ENCODE data around the gene SND1. TPM values are rescaled to one million over a fixed set of nuclear protein-coding genes. Genes with fewer than 3 reads are reported as not detected.

Gene SND1
- total RNA-seq, 2 donors from 2014 or later: 146 to 155 TPM

DNA sequence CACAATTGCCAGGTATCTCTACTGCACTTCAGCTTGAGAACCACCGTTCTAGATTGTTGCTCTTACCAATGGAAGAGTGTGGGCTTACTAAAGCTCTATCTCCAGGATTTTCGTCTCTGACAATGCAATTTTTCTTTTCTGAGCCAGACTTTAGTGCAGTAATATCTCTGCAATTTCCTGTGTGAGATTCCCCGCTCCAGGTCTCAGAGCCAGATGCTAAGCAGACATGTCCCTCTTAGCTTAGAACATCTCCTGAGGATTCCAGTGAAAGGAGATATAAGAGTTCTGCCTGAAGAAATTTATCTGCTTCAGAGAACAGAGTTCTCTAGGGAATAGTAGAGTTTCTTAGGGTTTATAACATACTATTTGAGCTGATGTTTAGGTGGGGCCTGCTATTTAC, 82.0 kb downstream of the SND1 start:
- intact Hi-C loops (cut with DNase I): no loop called here
- Histone ChIP-seq H3K27ac (no peak overlapping the region), H3K27me3 (no peaks in the 10 kb centered on the region), H3K4me3 (no peak overlapping the region), H3K36me3 (replicated peaks in 1 of 2; ENCODE audit: insufficient read depth in 1 of 2, low read depth in 2 of 2) (peaks cover 0 to 12% of the 10 kb centered on the region in 2 donors), H3K4me1 (peaks cover 26% of the 10 kb centered on the region), H3K9me3 (no peaks in the 10 kb centered on the region)
- ATAC-seq: no peak
- WGBS, 2 donors: 77 to 83% methylated on average over 3 of the region's 3 CpGs
- TF ChIP-seq POLR2A (IDR thresholded peaks at IDR 0.05): no peak
- TF ChIP-seq, protein P1, sequence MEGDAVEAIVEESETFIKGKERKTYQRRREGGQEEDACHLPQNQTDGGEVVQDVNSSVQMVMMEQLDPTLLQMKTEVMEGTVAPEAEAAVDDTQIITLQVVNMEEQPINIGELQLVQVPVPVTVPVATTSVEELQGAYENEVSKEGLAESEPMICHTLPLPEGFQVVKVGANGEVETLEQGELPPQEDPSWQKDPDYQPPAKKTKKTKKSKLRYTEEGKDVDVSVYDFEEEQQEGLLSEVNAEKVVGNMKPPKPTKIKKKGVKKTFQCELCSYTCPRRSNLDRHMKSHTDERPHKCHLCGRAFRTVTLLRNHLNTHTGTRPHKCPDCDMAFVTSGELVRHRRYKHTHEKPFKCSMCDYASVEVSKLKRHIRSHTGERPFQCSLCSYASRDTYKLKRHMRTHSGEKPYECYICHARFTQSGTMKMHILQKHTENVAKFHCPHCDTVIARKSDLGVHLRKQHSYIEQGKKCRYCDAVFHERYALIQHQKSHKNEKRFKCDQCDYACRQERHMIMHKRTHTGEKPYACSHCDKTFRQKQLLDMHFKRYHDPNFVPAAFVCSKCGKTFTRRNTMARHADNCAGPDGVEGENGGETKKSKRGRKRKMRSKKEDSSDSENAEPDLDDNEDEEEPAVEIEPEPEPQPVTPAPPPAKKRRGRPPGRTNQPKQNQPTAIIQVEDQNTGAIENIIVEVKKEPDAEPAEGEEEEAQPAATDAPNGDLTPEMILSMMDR (IDR thresholded peaks at IDR 0.05): no peak
- DNase-seq: no peak

DNA sequence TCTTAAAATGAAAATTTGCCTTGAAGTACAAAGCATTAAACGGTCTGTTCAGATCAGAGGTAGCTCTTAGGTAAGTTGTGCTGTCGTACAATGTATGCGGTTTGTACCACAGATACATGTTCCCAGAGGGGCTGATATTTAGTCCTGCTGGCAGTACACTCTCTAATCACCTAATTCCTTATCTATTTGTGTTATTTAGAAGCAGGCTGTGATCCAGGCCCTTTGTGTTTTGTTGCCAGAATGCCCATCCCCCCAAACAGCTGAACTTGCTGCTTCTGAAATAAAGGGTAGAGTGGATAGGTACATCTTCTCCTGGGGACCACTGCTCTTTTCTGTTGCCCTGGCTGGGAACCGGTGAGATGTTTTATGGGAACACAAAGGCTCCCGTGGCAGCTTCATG, 84.5 kb downstream of the SND1 start:
- Histone ChIP-seq H3K36me3 (replicated peaks in 1 of 2; ENCODE audit: insufficient read depth in 1 of 2, low read depth in 2 of 2) (peaks cover 0 to 4% of the 10 kb centered on the region in 2 donors), H3K9me3 (no peaks in the 10 kb centered on the region), H3K27me3 (no peaks in the 10 kb centered on the region), H3K4me1 (peaks cover 31% of the 10 kb centered on the region), H3K27ac (no peak overlapping the region), H3K4me3 (no peak overlapping the region)
- TF ChIP-seq POLR2A (IDR thresholded peaks at IDR 0.05): no peak
- TF ChIP-seq, protein P1 (IDR thresholded peaks at IDR 0.05): no peak
- WGBS, 2 donors: 31 to 46% methylated on average over 5 of the region's 5 CpGs
- intact Hi-C loops (cut with DNase I): no loop called here
- ATAC-seq (peak; percentile 38), DNase-seq (peak in 3 of 4 donors; percentile 18 to 34 (median 25))

DNA sequence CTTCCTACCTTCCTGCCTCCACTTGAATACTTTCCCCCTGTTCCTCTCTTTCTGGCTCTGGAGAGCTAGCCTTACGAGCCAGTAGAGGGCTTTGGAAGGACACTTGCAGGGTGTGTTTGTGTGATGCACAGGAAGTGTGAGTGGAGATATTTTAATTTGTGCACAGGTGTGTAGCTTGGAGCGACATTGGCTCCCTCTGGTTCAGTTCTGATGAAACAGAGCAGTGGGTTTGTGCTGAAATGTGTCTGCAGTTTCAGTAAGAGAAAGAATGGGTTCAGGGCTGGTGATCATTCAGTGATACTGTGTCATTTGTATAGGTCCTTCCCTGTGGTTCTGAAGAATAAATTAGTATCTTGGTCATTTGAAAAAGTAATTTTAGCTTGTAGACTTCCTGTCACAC, 86.9 kb downstream of the SND1 start:
- TF ChIP-seq POLR2A (IDR thresholded peaks at IDR 0.05): no peak
- TF ChIP-seq, protein P1 (IDR thresholded peaks at IDR 0.05): no peak
- Histone ChIP-seq H3K4me3 (no peak overlapping the region), H3K9me3 (no peaks in the 10 kb centered on the region), H3K27ac (no peak overlapping the region), H3K36me3 (replicated peaks in 1 of 2; ENCODE audit: insufficient read depth in 1 of 2, low read depth in 2 of 2) (peaks cover 0 to 4% of the 10 kb centered on the region in 2 donors), H3K4me1 (peaks cover 50% of the 10 kb centered on the region), H3K27me3 (no peaks in the 10 kb centered on the region)
- no peak for DNase-seq
- WGBS, 2 donors: 79 to 87% methylated on average over 2 of the region's 2 CpGs
- intact Hi-C loops (cut with DNase I): no loop called here
- no peak for ATAC-seq

DNA sequence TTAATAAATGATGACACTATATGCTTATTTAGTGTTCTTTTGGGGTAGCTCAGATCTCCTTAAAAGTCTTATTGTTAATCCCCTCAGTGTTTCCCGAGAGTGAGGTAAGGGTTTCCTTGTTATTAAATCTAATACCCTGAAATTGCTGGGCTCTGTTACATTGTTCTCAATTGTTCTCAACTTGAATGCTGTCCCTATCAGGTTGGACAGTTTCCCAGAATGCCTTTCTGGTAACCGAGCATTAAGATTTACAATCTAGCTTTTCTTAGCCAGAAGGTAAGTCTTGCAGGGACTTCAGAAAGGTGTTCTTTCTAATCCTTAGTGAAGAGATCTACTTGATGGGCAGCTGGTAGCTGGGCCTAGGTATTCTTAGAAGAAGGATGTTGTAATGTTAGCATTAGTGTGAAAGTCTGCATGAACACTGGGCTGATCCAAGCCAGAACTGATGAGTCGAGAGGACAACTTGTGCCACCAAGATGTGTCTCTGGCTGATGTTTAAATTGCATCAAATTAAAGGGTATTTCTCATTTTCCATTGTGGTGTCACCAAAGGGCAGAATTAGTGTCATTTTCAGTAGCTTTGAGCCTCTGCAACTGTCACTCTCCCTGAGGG, 89.9 kb downstream of the SND1 start:
- Histone ChIP-seq H3K36me3 (replicated peaks in 1 of 2; ENCODE audit: insufficient read depth in 1 of 2, low read depth in 2 of 2) (peaks cover 0 to 4% of the 10 kb centered on the region in 2 donors), H3K4me3 (no peak overlapping the region), H3K27ac (no peak overlapping the region), H3K4me1 (peaks cover 35% of the 10 kb centered on the region), H3K27me3 (no peaks in the 10 kb centered on the region), H3K9me3 (no peaks in the 10 kb centered on the region)
- peak; percentile 55 for ATAC-seq
- TF ChIP-seq POLR2A (IDR thresholded peaks at IDR 0.05): no peak
- TF ChIP-seq, protein P1 (IDR thresholded peaks at IDR 0.05): no peak
- intact Hi-C loops (cut with DNase I): no loop called here
- 34 to 65% methylated on average over 3 of the region's 3 CpGs for WGBS, 2 donors
- DNase-seq: peak in 1 of 4 donors; percentile 30

DNA sequence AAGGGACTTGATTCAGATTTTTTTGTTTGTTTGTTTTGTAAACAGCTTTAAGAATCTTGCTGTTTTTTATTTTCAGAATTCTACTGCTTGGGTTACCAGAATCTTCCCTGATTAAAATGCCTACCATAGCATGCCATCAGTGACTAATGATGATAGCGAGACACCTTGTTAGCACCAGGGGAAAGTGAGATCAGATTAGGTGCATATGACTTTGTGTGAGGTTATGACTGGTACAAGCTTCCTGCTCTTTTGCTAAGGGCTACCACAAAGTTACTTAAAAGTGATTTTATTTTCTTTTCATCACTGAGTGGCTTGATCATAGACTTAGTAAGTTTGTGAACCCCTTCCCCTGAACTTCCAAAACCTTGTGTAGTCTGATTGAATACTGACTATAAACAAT, 93.5 kb downstream of the SND1 start:
- no peaks in the 10 kb centered on the region for H3K9me3 ChIP-seq
- H3K27me3 ChIP-seq: no peaks in the 10 kb centered on the region
- H3K27ac ChIP-seq: no peak overlapping the region
- H3K4me1 ChIP-seq: peaks cover 31% of the 10 kb centered on the region
- TF ChIP-seq, protein P1 (IDR thresholded peaks at IDR 0.05): no peak
- no peak for TF ChIP-seq POLR2A (IDR thresholded peaks at IDR 0.05)
- no peak overlapping the region for H3K4me3 ChIP-seq
- intact Hi-C loops (cut with DNase I): no loop called here
- ATAC-seq (no peak), DNase-seq (no peak)
- no peaks in the 10 kb centered on the region for H3K36me3 ChIP-seq (replicated peaks in 1 of 2; ENCODE audit: insufficient read depth in 1 of 2, low read depth in 2 of 2)
- 88 to 95% methylated on average over 1 of the region's 1 CpG for WGBS, 2 donors

Measured in body of pancreas (tissue), 4 donors.